ENCODE data around the gene ZSWIM8. TPM values are rescaled to one million over a fixed set of nuclear protein-coding genes. Genes with fewer than 3 reads are reported as not detected.
A peak's percentile ranks its signal among the peaks of the same experiment; 100 is the strongest.
"Not testable (repeated sequence)": the region's sequence is repeated elsewhere in the genome, so short reads cannot be mapped to it uniquely, and the experiment has no call there.

ZSWIM8 gene
- total RNA-seq, 4 donors from 2014 or later: 66.4 to 123 (median 107) TPM

GRCh38 chr10:73827346-73828089 is 42.1 kb downstream of the ZSWIM8 start:
- Histone ChIP-seq H3K27me3 (no peaks in the 10 kb centered on the region), H3K4me3 (no peak overlapping the region), H3K4me1 (no peaks in the 10 kb centered on the region), H3K36me3 (peaks cover 37 to 96% (median 52%) of the 10 kb centered on the region in 4 donors), H3K9me3 (no peaks in the 10 kb centered on the region), H3K27ac (replicated peaks in 1 of 4) (no peak overlapping the region)
- 97% methylated on average over 15 of the region's 19 CpGs for WGBS
- intact Hi-C loops (cut with DNase I): no loop called here
- TF ChIP-seq POLR2A (IDR thresholded peaks at IDR 0.05; ENCODE audit: low read depth): no peak
- no peak for TF ChIP-seq CTCF (IDR thresholded peaks at IDR 0.05)
- no peak for TF ChIP-seq POLR2AphosphoS5 (IDR thresholded peaks at IDR 0.05)
- TF ChIP-seq EP300 (IDR thresholded peaks at IDR 0.05): no peak
- DNase-seq (ENCODE audit: extremely low spot score): no peak

- WGBS: 90% methylated on average over 6 of the region's 6 CpGs
- H3K27ac ChIP-seq (replicated peaks in 1 of 4): no peak overlapping the region
- H3K4me1 ChIP-seq: no peaks in the 10 kb centered on the region
- H3K9me3 ChIP-seq: no peaks in the 10 kb centered on the region
- TF ChIP-seq POLR2A (IDR thresholded peaks at IDR 0.05; ENCODE audit: low read depth) (no peak), CTCF (IDR thresholded peaks at IDR 0.05) (no peak), EP300 (IDR thresholded peaks at IDR 0.05) (no peak), POLR2AphosphoS5 (IDR thresholded peaks at IDR 0.05) (no peak)
- intact Hi-C loops (cut with DNase I): no loop called here
- no peak for DNase-seq (ENCODE audit: extremely low spot score)
- no peaks in the 10 kb centered on the region for H3K27me3 ChIP-seq
- H3K4me3 ChIP-seq: no peak overlapping the region
- H3K36me3 ChIP-seq: peaks cover 32 to 89% (median 49%) of the 10 kb centered on the region in 4 donors
These were observed 42.8 kb downstream of the ZSWIM8 start for GRCh38 chr10:73828161-73828560.

GRCh38 chr10:73829090-73829489 is 43.7 kb downstream of the ZSWIM8 start:
- DNase-seq (ENCODE audit: extremely low spot score); intact Hi-C loops (cut with DNase I); H3K4me3 ChIP-seq; H3K9me3 ChIP-seq; H3K27ac ChIP-seq (replicated peaks in 1 of 4); H3K4me1 ChIP-seq; H3K27me3 ChIP-seq: not testable (repeated sequence)
- 93% methylated on average over 7 of the region's 7 CpGs for WGBS
- peaks cover 28 to 80% (median 43%) of the 10 kb centered on the region in 4 donors for H3K36me3 ChIP-seq

GRCh38 chr10:73836427-73836980 is 51.1 kb downstream of the ZSWIM8 start:
- 87% methylated on average over 11 of the region's 11 CpGs for WGBS
- intact Hi-C loops (cut with DNase I): no loop called here
- TF ChIP-seq EP300 (IDR thresholded peaks at IDR 0.05): no peak
- no peak for TF ChIP-seq POLR2A (IDR thresholded peaks at IDR 0.05; ENCODE audit: low read depth)
- TF ChIP-seq CTCF (IDR thresholded peaks at IDR 0.05): no peak
- no peak for TF ChIP-seq POLR2AphosphoS5 (IDR thresholded peaks at IDR 0.05)
- Histone ChIP-seq H3K36me3 (peaks cover 34 to 80% (median 64%) of the 10 kb centered on the region in 4 donors), H3K4me1 (peaks cover 0 to 18% (median 13%) of the 10 kb centered on the region in 4 donors), H3K9me3 (no peaks in the 10 kb centered on the region), H3K4me3 (no peak overlapping the region), H3K27ac (replicated peaks in 1 of 4) (peak overlapping the region; percentile 64 to 72 (median 68)), H3K27me3 (no peaks in the 10 kb centered on the region)
- DNase-seq (ENCODE audit: extremely low spot score): no peak

- H3K9me3 ChIP-seq: no peaks in the 10 kb centered on the region
- intact Hi-C loops (cut with DNase I): no loop called here
- H3K27ac ChIP-seq (replicated peaks in 1 of 4): peak overlapping the region; percentile 64 to 72 (median 68)
- H3K27me3 ChIP-seq: no peaks in the 10 kb centered on the region
- 63% methylated on average over 3 of the region's 3 CpGs for WGBS
- H3K36me3 ChIP-seq: peaks cover 37 to 80% (median 69%) of the 10 kb centered on the region in 4 donors
- no peak for DNase-seq (ENCODE audit: extremely low spot score)
- TF ChIP-seq EP300 (IDR thresholded peaks at IDR 0.05) (no peak), POLR2AphosphoS5 (IDR thresholded peaks at IDR 0.05) (peak; percentile 42 to 44)
- no peak overlapping the region for H3K4me3 ChIP-seq
- peaks cover 0 to 18% (median 13%) of the 10 kb centered on the region in 4 donors for H3K4me1 ChIP-seq
These were observed 51.7 kb downstream of the ZSWIM8 start for GRCh38 chr10:73837072-73837471.

All from esophagus muscularis mucosa (tissue), 4 donors.